ENCODE data around the gene CTNNA3. TPM values are rescaled to one million over a fixed set of nuclear protein-coding genes. Genes with fewer than 3 reads are reported as not detected.

Gene CTNNA3
- total RNA-seq, 4 donors from 2014 or later = 0.68 to 75.2 (median 1.4) TPM

DNA sequence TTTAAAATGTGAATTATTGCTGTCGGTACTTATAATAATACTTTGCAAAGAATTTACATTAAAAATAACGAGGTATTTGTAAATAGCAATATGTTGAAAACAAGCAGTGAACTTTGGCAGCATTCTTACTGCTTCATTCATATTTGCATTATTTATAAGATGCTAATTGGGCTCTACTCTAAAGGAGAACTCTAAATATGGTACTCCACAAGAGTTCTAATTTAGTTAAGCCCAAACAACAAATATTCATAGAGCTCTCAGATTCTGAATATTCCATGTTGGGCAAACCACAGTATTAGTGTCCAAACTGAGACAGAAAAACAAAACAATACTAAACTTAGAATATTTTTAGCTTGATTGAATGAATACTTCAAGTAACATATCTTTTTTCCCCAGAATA, 1674.6 kb downstream of the CTNNA3 start:
- Histone ChIP-seq H3K27ac (no peak overlapping the region), H3K9me3 (no peaks in the 10 kb centered on the region), H3K36me3 (no peaks in the 10 kb centered on the region), H3K27me3 (no peaks in the 10 kb centered on the region), H3K4me3 (no peak overlapping the region), H3K4me1 (no peaks in the 10 kb centered on the region)
- no peak for DNase-seq
- WGBS, 2 donors (ENCODE audit: low coverage in 1 of 2) = 39 to 51% methylated on average over 2 of the region's 2 CpGs
- in situ Hi-C loops (cut with MboI; ENCODE audit: low pct_ligation_motif_present in 1 of 4, low pct_unique_long_range_greater_than_20kb in 1 of 4, low sequenced_read_pairs in 3 of 4) (no loop called here), intact Hi-C loops (cut with DNase I; ENCODE audit: low total_unique reads) (loop anchor here (10.0 kb wide), 1 partner anchor 313 kb away; no protein-coding TSS in a partner anchor)
- TF ChIP-seq, protein P1, sequence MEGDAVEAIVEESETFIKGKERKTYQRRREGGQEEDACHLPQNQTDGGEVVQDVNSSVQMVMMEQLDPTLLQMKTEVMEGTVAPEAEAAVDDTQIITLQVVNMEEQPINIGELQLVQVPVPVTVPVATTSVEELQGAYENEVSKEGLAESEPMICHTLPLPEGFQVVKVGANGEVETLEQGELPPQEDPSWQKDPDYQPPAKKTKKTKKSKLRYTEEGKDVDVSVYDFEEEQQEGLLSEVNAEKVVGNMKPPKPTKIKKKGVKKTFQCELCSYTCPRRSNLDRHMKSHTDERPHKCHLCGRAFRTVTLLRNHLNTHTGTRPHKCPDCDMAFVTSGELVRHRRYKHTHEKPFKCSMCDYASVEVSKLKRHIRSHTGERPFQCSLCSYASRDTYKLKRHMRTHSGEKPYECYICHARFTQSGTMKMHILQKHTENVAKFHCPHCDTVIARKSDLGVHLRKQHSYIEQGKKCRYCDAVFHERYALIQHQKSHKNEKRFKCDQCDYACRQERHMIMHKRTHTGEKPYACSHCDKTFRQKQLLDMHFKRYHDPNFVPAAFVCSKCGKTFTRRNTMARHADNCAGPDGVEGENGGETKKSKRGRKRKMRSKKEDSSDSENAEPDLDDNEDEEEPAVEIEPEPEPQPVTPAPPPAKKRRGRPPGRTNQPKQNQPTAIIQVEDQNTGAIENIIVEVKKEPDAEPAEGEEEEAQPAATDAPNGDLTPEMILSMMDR (IDR thresholded peaks at IDR 0.05) = no peak
- no peak for TF ChIP-seq POLR2A (IDR thresholded peaks at IDR 0.05)
- no peak for TF ChIP-seq EP300 (IDR thresholded peaks at IDR 0.05; ENCODE audit: low read depth)
- TF ChIP-seq POLR2AphosphoS5 (IDR thresholded peaks at IDR 0.05) = no peak

DNA sequence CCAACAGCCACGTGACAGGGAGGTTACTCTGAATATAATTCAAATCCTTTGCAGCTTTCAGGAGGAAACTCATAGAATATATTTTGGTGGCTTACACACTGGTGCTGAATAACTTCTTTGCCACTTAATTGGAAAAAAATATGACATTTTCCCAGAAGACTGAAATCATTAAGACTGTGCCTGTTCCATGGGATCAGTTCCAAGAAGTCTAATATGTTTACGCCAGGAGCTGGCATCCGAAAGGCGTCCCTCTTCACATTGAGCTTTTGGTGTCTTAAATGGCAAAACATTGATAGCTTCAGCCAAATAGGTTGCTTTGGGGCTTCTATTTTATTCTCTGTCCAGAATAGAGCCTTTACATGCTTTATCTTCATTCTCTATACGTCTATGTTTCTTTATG, 1687.8 kb downstream of the CTNNA3 start:
- WGBS, 2 donors (ENCODE audit: low coverage in 1 of 2) = 92 to 93% methylated on average over 5 of the region's 5 CpGs
- intact Hi-C loops (cut with DNase I; ENCODE audit: low total_unique reads) (no loop called here), in situ Hi-C loops (cut with MboI; ENCODE audit: low pct_ligation_motif_present in 1 of 4, low pct_unique_long_range_greater_than_20kb in 1 of 4, low sequenced_read_pairs in 3 of 4) (no loop called here)
- TF ChIP-seq POLR2A (IDR thresholded peaks at IDR 0.05) (no peak), POLR2AphosphoS5 (IDR thresholded peaks at IDR 0.05) (no peak), EP300 (IDR thresholded peaks at IDR 0.05; ENCODE audit: low read depth) (no peak)
- TF ChIP-seq, protein P1 (IDR thresholded peaks at IDR 0.05) = no peak
- no peak for DNase-seq
- H3K36me3 ChIP-seq = no peaks in the 10 kb centered on the region
- H3K27me3 ChIP-seq = no peaks in the 10 kb centered on the region
- no peak overlapping the region for H3K4me3 ChIP-seq
- H3K9me3 ChIP-seq = no peaks in the 10 kb centered on the region
- H3K4me1 ChIP-seq = no peaks in the 10 kb centered on the region
- H3K27ac ChIP-seq = no peak overlapping the region

DNA sequence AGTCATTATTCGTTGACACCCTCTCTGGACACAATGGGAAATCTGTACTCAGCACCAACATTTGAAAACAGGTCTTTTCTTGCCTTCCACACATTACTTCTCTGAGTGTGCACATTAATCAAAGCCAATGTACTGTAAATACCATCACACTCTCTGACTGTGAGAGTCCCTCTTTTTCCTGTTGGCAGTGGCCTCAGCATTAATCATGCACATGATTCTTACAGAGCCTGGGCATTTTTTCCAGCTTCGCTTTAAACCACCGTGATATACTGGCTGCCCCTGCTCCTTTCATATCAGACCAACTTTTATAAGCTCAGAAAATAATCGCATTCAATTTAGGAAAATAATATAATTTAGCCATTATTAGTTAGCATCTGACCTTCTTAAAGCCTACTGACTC, 1689.6 kb downstream of the CTNNA3 start:
- TF ChIP-seq POLR2A (IDR thresholded peaks at IDR 0.05) = no peak
- TF ChIP-seq, protein P1 (IDR thresholded peaks at IDR 0.05) = no peak
- TF ChIP-seq POLR2AphosphoS5 (IDR thresholded peaks at IDR 0.05) = no peak
- TF ChIP-seq EP300 (IDR thresholded peaks at IDR 0.05; ENCODE audit: low read depth) = no peak
- 62 to 100% methylated on average over 1 to 4 of the region's 4 CpGs for WGBS, 2 donors (ENCODE audit: low coverage in 1 of 2)
- DNase-seq = no peak
- intact Hi-C loops (cut with DNase I; ENCODE audit: low total_unique reads) (no loop called here), in situ Hi-C loops (cut with MboI; ENCODE audit: low pct_ligation_motif_present in 1 of 4, low pct_unique_long_range_greater_than_20kb in 1 of 4, low sequenced_read_pairs in 3 of 4) (no loop called here)
- H3K4me3 ChIP-seq = no peak overlapping the region
- no peaks in the 10 kb centered on the region for H3K9me3 ChIP-seq
- no peaks in the 10 kb centered on the region for H3K36me3 ChIP-seq
- no peaks in the 10 kb centered on the region for H3K27me3 ChIP-seq
- no peak overlapping the region for H3K27ac ChIP-seq
- no peaks in the 10 kb centered on the region for H3K4me1 ChIP-seq

DNA sequence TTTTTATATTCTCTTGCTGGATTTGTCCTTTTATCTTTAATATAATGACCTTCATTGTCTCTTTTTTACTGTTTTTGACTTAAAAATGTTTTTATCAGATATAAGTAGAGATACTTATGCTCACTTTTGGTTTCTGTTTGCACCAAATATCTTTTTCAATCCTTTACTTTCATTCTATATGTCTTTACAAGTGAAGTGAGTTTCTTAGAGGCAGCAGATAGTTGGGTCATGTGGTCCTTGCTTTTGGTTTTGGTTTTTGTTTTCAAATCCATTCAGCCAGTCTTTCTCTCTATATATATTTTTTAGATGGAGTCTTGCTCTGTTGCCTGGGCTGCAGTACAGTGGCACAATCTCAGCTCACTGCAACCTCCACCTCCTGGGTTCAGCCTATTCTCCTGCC, 1702.5 kb downstream of the CTNNA3 start:
- Histone ChIP-seq H3K36me3 (no peaks in the 10 kb centered on the region), H3K4me3 (no peak overlapping the region), H3K27ac (no peak overlapping the region), H3K27me3 (no peaks in the 10 kb centered on the region), H3K4me1 (no peaks in the 10 kb centered on the region), H3K9me3 (no peaks in the 10 kb centered on the region)
- DNase-seq = no peak
- intact Hi-C loops (cut with DNase I; ENCODE audit: low total_unique reads) (no loop called here), in situ Hi-C loops (cut with MboI; ENCODE audit: low pct_ligation_motif_present in 1 of 4, low pct_unique_long_range_greater_than_20kb in 1 of 4, low sequenced_read_pairs in 3 of 4) (no loop called here)
- TF ChIP-seq, protein P1 (IDR thresholded peaks at IDR 0.05) = no peak
- TF ChIP-seq EP300 (IDR thresholded peaks at IDR 0.05; ENCODE audit: low read depth) (no peak), POLR2A (IDR thresholded peaks at IDR 0.05) (no peak), POLR2AphosphoS5 (IDR thresholded peaks at IDR 0.05) (no peak)
